Left lobe of liver (tissue), 2 donors: ENCODE measurements around the gene ZNF614. TPM values are rescaled to one million over a fixed set of nuclear protein-coding genes. Genes with fewer than 3 reads are reported as not detected.
"Not testable (repeated sequence)": the region's sequence is repeated elsewhere in the genome, so short reads cannot be mapped to it uniquely, and the experiment has no call there.

Experiments used
- ATAC-seq: fragments of 200-7000 bp; cut with Tn5 transposase; one replicate; pipeline ENCODE4 v1.9.1; 2020; ENCODE audit warnings: mild to moderate bottlenecking, moderate library complexity
- DNase-seq: peaks from one replicate; pipeline ENCODE4 v3.0.0-alpha.2; 2020; ENCODE audit warnings: low spot score
- total RNA-seq: library from RNA; stranded (reverse); gene quantifications from one replicate; pipeline ENCODE4 v1.2.1, GENCODE V29; 2021
- donor health status: DM: no; HTN: no; CAD: no; lungs with moderate emphysema.
- donor health status: DM: no; HTN: yes; CAD: no.

ZNF614 gene
- total RNA-seq, 1 donor from 2014 or later: 0.96 TPM

- DNase-seq (no peak), ATAC-seq (no peak)
Observed at GRCh38 chr19:51993422-51993821, 34.8 kb downstream of the ZNF614 start.

- DNase-seq (peak; percentile 97), ATAC-seq (peak; percentile 100)
Observed at GRCh38 chr19:51986309-51987291, 41.6 kb downstream of the ZNF614 start, which contains the start of gene ZNF350. Gene ZNF350 (minus strand): TSS chr19:51986840. CDS start chr19:51974360, 12,480 bp downstream.

- DNase-seq: no peak
- ATAC-seq: no peak
Observed at GRCh38 chr19:51983361-51983760, 44.8 kb downstream of the ZNF614 start.

- DNase-seq, ATAC-seq: not testable (repeated sequence)
Observed at GRCh38 chr19:51980926-51981325, 47.3 kb downstream of the ZNF614 start.

- DNase-seq: no peak
- ATAC-seq: no peak
Observed at GRCh38 chr19:51980116-51980736, 48.0 kb downstream of the ZNF614 start.

- no peak for ATAC-seq
- no peak for DNase-seq
Observed at GRCh38 chr19:51978882-51979281, 49.3 kb downstream of the ZNF614 start.

- ATAC-seq (no peak), DNase-seq (no peak)
Observed at GRCh38 chr19:51977346-51977745, 50.8 kb downstream of the ZNF614 start.

GRCh38 chr19:51976852-51977251 is 51.3 kb downstream of the ZNF614 start:
- ATAC-seq: no peak

GRCh38 chr19:51975787-51976186 is 52.4 kb downstream of the ZNF614 start:
- not testable (repeated sequence) for DNase-seq, ATAC-seq

More at GRCh38 chr19:51976852-51977251, 51.3 kb downstream of the ZNF614 start:
- DNase-seq: no peak

- DNase-seq (no peak), ATAC-seq (no peak)
Observed at GRCh38 chr19:51971624-51972023, 56.6 kb downstream of the ZNF614 start.

- ATAC-seq (no peak), DNase-seq (no peak)
Observed at GRCh38 chr19:51970718-51971117, 57.5 kb downstream of the ZNF614 start.

- ATAC-seq (no peak), DNase-seq (no peak)
Observed at GRCh38 chr19:51965583-51965982, 62.6 kb downstream of the ZNF614 start.

Other genes with a start within 250 kb of the ZNF614 start
- 1.6 TPM for gene FPR3, start 233.2 kb downstream of the ZNF614 start, total RNA-seq
- 5.9 TPM for gene ZNF577, start 140.4 kb downstream of the ZNF614 start, total RNA-seq
- gene ZNF649, start 123.4 kb downstream of the ZNF614 start, total RNA-seq: 2.7 TPM
- gene ZNF613, start 100.9 kb downstream of the ZNF614 start, total RNA-seq: 1.5 TPM
- 2.7 TPM for gene ZNF350, start 41.5 kb downstream of the ZNF614 start, total RNA-seq
- 4.4 TPM for gene ZNF615, start 20.2 kb downstream of the ZNF614 start, total RNA-seq
- 3.0 TPM for gene ZNF432, start 20.5 kb upstream of the ZNF614 start, total RNA-seq
- gene ZNF841, start 67.4 kb upstream of the ZNF614 start, total RNA-seq: 5.5 TPM
- 3.9 TPM for gene ZNF616, start 111.6 kb upstream of the ZNF614 start, total RNA-seq
- gene ZNF836, start 143.2 kb upstream of the ZNF614 start, total RNA-seq: 2.6 TPM
- 68.4 TPM for gene PPP2R1A, start 161.7 kb upstream of the ZNF614 start, total RNA-seq
- 5.5 TPM for gene ZNF766, start 241.2 kb upstream of the ZNF614 start, total RNA-seq